Renal cortex interstitium (tissue), 3 donors: ENCODE measurements around the gene NPPC. TPM values are rescaled to one million over a fixed set of nuclear protein-coding genes. Genes with fewer than 3 reads are reported as not detected.

Experiments used
- polyA plus RNA-seq, 3 donors: library from polyadenylated mRNA; unstranded; fragments of 120-200 nt; gene quantifications; one replicate each; pipeline ENCODE4 v1.2.1, GENCODE V29; 2013; ENCODE audit not compliant: insufficient read length in 3 of 3

NPPC gene
- polyA plus RNA-seq, 3 donors: 0.25 to 1.1 (median 0.67) TPM

Other genes starting within 250 kb of the NPPC start
- 1,000 to 10,000 TPM; 2,063 to 2,308 (median 2,262) TPM for gene PTMA, start 217.9 kb downstream of the NPPC start, polyA plus RNA-seq
- 10 to 100 TPM; 24.3 to 26.1 (median 25.6) TPM for gene PDE6D, start 145.1 kb downstream of the NPPC start, polyA plus RNA-seq
- 10 to 100 TPM; 46.6 to 65.2 (median 58.5) TPM for gene COPS7B, start 140.0 kb downstream of the NPPC start, polyA plus RNA-seq
- 10 to 100 TPM; 33.5 to 43.8 (median 37.1) TPM for gene DIS3L2, start 35.3 kb upstream of the NPPC start, polyA plus RNA-seq